A673 (cell line): Measurements from ENCODE around the gene ITGBL1. TPM values are rescaled to one million over a fixed set of nuclear protein-coding genes. Genes with fewer than 3 reads are reported as not detected.

Experiments used
- BruUV-seq: library from RNA; stranded (reverse); fragments of 400-500 nt; replicated peaks from 2 replicates; lab custom pipeline; 2021; lab: Mats Ljungman, UMichigan
- CTCF ChIA-PET: fragments of 300-600 bp; sonication (Branson Sonifier 250); formaldehyde crosslinking; loops from one replicate; lab custom pipeline; 2022; ENCODE audit warnings: antibody characterized with exemption; lab: Charles Lee
- POLR2A ChIA-PET: fragments of 300-600 bp; sonication (Branson Sonifier 250); formaldehyde crosslinking; loops from one replicate; lab custom pipeline; 2022; ENCODE audit warnings: antibody characterized with exemption; ENCODE audit not compliant: low non-redundant PET; lab: Charles Lee
- DNase-seq: peaks from one replicate; pipeline ENCODE4 v3.0.0-alpha.2; 2015; ENCODE audit warnings: low spot score
- H3K27ac ChIP-seq: fragments of 200-600 bp; sonication (generic); 2 replicates; pipeline ENCODE4 v1.5.1; 2016; ENCODE audit warnings: mixed run types, low read depth, mild to moderate bottlenecking, mixed read lengths, antibody characterized with exemption, low read length; ENCODE audit not compliant: poor library complexity, severe bottlenecking
- H3K27me3 ChIP-seq: fragments of 200-600 bp; sonication (generic); replicated peaks from 2 replicates; pipeline ENCODE4 v1.6.1; 2017; ENCODE audit warnings: mixed run types, low read depth, mild to moderate bottlenecking, mixed read lengths, antibody characterized with exemption, low read length; ENCODE audit not compliant: insufficient read depth, poor library complexity
- H3K36me3 ChIP-seq: fragments of 200-600 bp; sonication (generic); 2 replicates; pipeline ENCODE4 v1.6.1; 2016; ENCODE audit warnings: mixed run types, mild to moderate bottlenecking, mixed read lengths, antibody characterized with exemption, low read length; ENCODE audit not compliant: insufficient read depth, poor library complexity, severe bottlenecking
- H3K4me1 ChIP-seq: fragments of 200-600 bp; sonication (generic); 2 replicates; pipeline ENCODE4 v1.6.1; 2017; ENCODE audit warnings: mixed run types, mild to moderate bottlenecking, mixed read lengths, antibody characterized with exemption, low read length; ENCODE audit not compliant: insufficient read depth, poor library complexity, severe bottlenecking
- H3K4me3 ChIP-seq: fragments of 200-600 bp; sonication (generic); 2 replicates; pipeline ENCODE4 v1.5.1; 2016; ENCODE audit warnings: low read depth, mixed run types, mild to moderate bottlenecking, mixed read lengths, low read length; ENCODE audit not compliant: poor library complexity, severe bottlenecking
- H3K9me3 ChIP-seq: fragments of 200-600 bp; sonication (generic); 2 replicates; pipeline ENCODE4 v1.6.1; 2016; ENCODE audit warnings: mixed run types, low read depth, mild to moderate bottlenecking, mixed read lengths, antibody characterized with exemption, low read length; ENCODE audit not compliant: poor library complexity, severe bottlenecking
- CTCF ChIP-seq: fragments of 300-800, 200-600 bp; sonication (generic); conservative IDR thresholded peaks from 2 replicates; pipeline ENCODE4 v1.5.1; 2017; ENCODE audit warnings: low read depth, mild to moderate bottlenecking, antibody characterized with exemption, low read length, moderate library complexity, mixed read lengths
- EZH2 ChIP-seq: fragments of 200-600 bp; sonication (generic); IDR thresholded peaks from 2 replicates; pipeline ENCODE4 v1.6.1; 2017; ENCODE audit warnings: borderline replicate concordance, low read depth, mild to moderate bottlenecking, mixed read lengths, antibody characterized with exemption, low read length; ENCODE audit not compliant: poor library complexity, severe bottlenecking
- intact Hi-C: fragments of 100-400 bp; cut with micrococcal nuclease; formaldehyde crosslinking; loops from one replicate; pipeline ENCODE4 v1.10.0; 2022; ENCODE audit not compliant: unreplicated experiment
- total RNA-seq: library from RNA; stranded (reverse); gene quantifications from 2 replicates; pipeline ENCODE4 v1.2.3, GENCODE V29; 2021

Gene ITGBL1
- total RNA-seq, 1 experiment from 2014 or later = 0.64 TPM

GRCh38 chr13:101408992-101409656 is 43.4 kb upstream of the ITGBL1 start:
- Histone ChIP-seq H3K36me3 (no peaks in the 10 kb centered on the region), H3K27ac (no peak overlapping the region), H3K9me3 (no peaks in the 10 kb centered on the region), H3K4me3 (no peak overlapping the region), H3K4me1 (no peaks in the 10 kb centered on the region), H3K27me3 (no peaks in the 10 kb centered on the region)
- no peak for TF ChIP-seq CTCF
- no peak for TF ChIP-seq EZH2
- POLR2A ChIA-PET = no interaction called here
- intact Hi-C loops = no loop called here
- no peak for DNase-seq
- CTCF ChIA-PET = no interaction called here
- BruUV-seq = no TSS peak

- Histone ChIP-seq H3K27me3 (no peaks in the 10 kb centered on the region), H3K36me3 (no peaks in the 10 kb centered on the region), H3K4me1 (peaks cover 6% of the 10 kb centered on the region), H3K4me3 (no peak overlapping the region), H3K27ac (no peak overlapping the region), H3K9me3 (no peaks in the 10 kb centered on the region)
- intact Hi-C loops = no loop called here
- CTCF ChIA-PET = no interaction called here
- DNase-seq = no peak
- no TSS peak for BruUV-seq
- POLR2A ChIA-PET = no interaction called here
- TF ChIP-seq EZH2 = no peak
- no peak for TF ChIP-seq CTCF
Measured at GRCh38 chr13:101412076-101412475, 40.4 kb upstream of the ITGBL1 start.

DNA sequence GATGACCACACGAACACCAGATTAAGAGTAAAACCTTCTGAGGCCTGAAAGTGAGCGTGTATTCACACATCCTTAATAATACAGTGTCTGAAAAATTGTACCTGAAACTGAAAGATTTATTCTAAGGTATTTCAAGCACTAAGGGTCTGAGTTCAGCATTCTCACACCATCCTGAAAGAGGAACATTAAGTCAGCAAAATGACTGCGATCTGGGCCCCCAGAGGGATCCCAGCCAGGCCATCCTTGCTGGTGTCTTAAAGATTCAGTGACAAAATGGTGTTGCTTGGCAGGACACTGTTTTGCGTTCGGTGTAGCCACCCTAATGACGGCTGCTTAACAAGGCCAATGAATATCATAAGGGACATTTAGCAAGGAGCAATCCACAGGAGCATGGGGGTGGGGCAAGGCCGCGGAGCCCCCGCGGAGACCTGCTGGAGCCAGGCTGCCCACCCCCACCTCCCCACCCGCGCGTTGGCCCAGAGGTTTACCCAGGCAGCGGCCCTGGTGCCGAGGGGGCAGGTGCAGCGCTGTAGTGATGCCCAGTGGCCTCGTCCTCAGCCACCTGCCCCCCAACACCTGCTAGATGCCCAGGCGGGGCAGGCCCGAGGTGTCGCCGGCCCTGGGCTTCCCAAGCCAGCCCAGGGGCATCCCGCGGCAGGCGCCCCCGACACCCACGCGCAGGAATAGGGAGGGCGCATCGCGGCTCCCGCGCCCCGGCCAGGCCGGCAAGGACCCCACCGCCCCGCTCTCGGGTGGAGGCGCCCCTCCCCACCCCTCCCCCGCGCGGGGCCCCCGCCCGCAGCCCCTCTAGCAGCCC is 36.9 kb upstream of the ITGBL1 start:
- intact Hi-C loops = no loop called here
- POLR2A ChIA-PET = no interaction called here
- H3K27me3 ChIP-seq = no peaks in the 10 kb centered on the region
- DNase-seq = no peak
- no peak for TF ChIP-seq EZH2
- no peak for TF ChIP-seq CTCF
- peaks cover 8% of the 10 kb centered on the region for H3K4me1 ChIP-seq
- no peaks in the 10 kb centered on the region for H3K9me3 ChIP-seq
- no TSS peak for BruUV-seq
- H3K27ac ChIP-seq = no peak overlapping the region
- H3K4me3 ChIP-seq = peak overlapping the region; percentile 52
- no peaks in the 10 kb centered on the region for H3K36me3 ChIP-seq
- CTCF ChIA-PET = no interaction called here
